K562 (cell line): ENCODE measurements around the gene GXYLT2. TPM values are rescaled to one million over a fixed set of nuclear protein-coding genes. Genes with fewer than 3 reads are reported as not detected.

Experiments
- ATAC-seq: fragments of 200-7000 bp; cut with Tn5 transposase; 3 replicates; pipeline ENCODE4 v1.9.1; 2020; ENCODE audit warnings: moderate library complexity
- BruUV-seq: library from RNA; stranded (reverse); fragments of 400-500 nt; replicated peaks from 2 replicates; lab custom pipeline; 2021; lab: Mats Ljungman, UMichigan
- CTCF ChIA-PET: fragments of 300-600 bp; formaldehyde crosslinking; extraction: SDS; loops from one replicate; lab custom pipeline; 2021; ENCODE audit warnings: low intra/inter-chr PET ratio; lab: Yijun Ruan, JAX
- POLR2A ChIA-PET: fragments of 300-600, 350-650 bp; sonication (Branson Sonifier 250); formaldehyde crosslinking; extraction: SDS; loops from one replicate; lab custom pipeline; 2021; ENCODE audit warnings: antibody characterized with exemption, inconsistent platforms; lab: Yijun Ruan, JAX
- DNase-seq, 4 experiments: peaks; one replicate each; pipeline versions ENCODE4 v3.0.0 to v3.0.0-alpha.2; 2011 to 2018; ENCODE audit warnings: low spot score in 3 of 4, mixed read lengths in 3 of 4; ENCODE audit errors: extremely low read depth in 1 of 4
- FAIRE-seq: peaks from 2 replicates; lab custom pipeline; 2011; peaks lifted over from hg19 to GRCh38; lab: Jason Lieb, UNC
- H2AFZ ChIP-seq: 2 replicates; pipeline ENCODE4 v1.6.0; 2011; ENCODE audit warnings: low read depth, low read length, control low read depth, inconsistent platforms
- H3K27ac ChIP-seq: fragments of 200-600 bp; 3 replicates; pipeline ENCODE4 v1.8.0; 2011; ENCODE audit warnings: low read depth, mild to moderate bottlenecking, control low read depth, inconsistent platforms, low read length, moderate library complexity, mixed read lengths; ENCODE audit errors: extremely low read depth
- H3K27me3 ChIP-seq, 2 experiments: fragments of 300-600 bp in 1 of 2; 2 replicates in 1 of 2; 3 replicates in 1 of 2; pipeline versions ENCODE4 v1.6.0 to v1.8.0; 2011; ENCODE audit warnings: inconsistent platforms in 2 of 2, low read length in 2 of 2, mild to moderate bottlenecking in 1 of 2, mixed read lengths in 1 of 2, moderate library complexity in 1 of 2; ENCODE audit not compliant: control insufficient read depth in 2 of 2, insufficient read depth in 2 of 2
- H3K36me3 ChIP-seq: fragments of 300-600 bp; 3 replicates; pipeline ENCODE4 v1.8.0; 2011; ENCODE audit warnings: mild to moderate bottlenecking, low read length, inconsistent platforms; ENCODE audit not compliant: control insufficient read depth, insufficient read depth
- H3K4me1 ChIP-seq, 2 experiments: fragments of 200-600 bp in 1 of 2; replicated peaks in 1 of 2; 2 replicates in 1 of 2; 3 replicates in 1 of 2; pipeline versions ENCODE4 v1.5.1 to v1.8.0; 2011; ENCODE audit warnings: inconsistent platforms in 2 of 2, low read length in 2 of 2, mild to moderate bottlenecking in 1 of 2, mixed read lengths in 1 of 2, moderate library complexity in 1 of 2; ENCODE audit not compliant: control insufficient read depth in 2 of 2, insufficient read depth in 2 of 2
- H3K4me2 ChIP-seq: 2 replicates; pipeline ENCODE4 v1.6.1; 2011; ENCODE audit warnings: low read length, control low read depth, inconsistent platforms, mixed read lengths; ENCODE audit not compliant: insufficient read depth
- H3K4me3 ChIP-seq: fragments of 200-600 bp; sonication (generic), shearing (Covaris generic); 2 replicates; pipeline ENCODE4 v1.5.1; 2016; ENCODE audit warnings: control low read depth, inconsistent platforms
- H3K79me2 ChIP-seq: fragments of 200-600 bp; 3 replicates; pipeline ENCODE4 v1.8.0; 2011; ENCODE audit warnings: low read length, inconsistent platforms; ENCODE audit not compliant: control insufficient read depth, insufficient read depth
- H3K9ac ChIP-seq, 2 experiments: 2 replicates each; pipeline versions ENCODE4 v1.6.0 to v1.6.1; 2011; ENCODE audit warnings: low read depth in 2 of 2, low read length in 2 of 2, control low read depth in 1 of 2, inconsistent platforms in 1 of 2, mild to moderate bottlenecking in 1 of 2, mixed read lengths in 1 of 2; ENCODE audit not compliant: insufficient read depth in 1 of 2
- H3K9me1 ChIP-seq: one replicate; pipeline ENCODE4 v1.6.0; 2011; ENCODE audit warnings: inconsistent platforms, mild to moderate bottlenecking, low read length, moderate library complexity; ENCODE audit not compliant: control insufficient read depth, insufficient read depth
- H3K9me3 ChIP-seq: replicated peaks from 2 replicates; pipeline ENCODE4 v1.5.1; 2011; ENCODE audit warnings: low read depth, low read length, inconsistent platforms; ENCODE audit not compliant: control insufficient read depth, insufficient read depth
- H4K20me1 ChIP-seq: replicated peaks from 2 replicates; pipeline ENCODE4 v1.6.1; 2011; ENCODE audit warnings: low read length, inconsistent platforms, mixed read lengths; ENCODE audit not compliant: control insufficient read depth, insufficient read depth
- ATF1 ChIP-seq, 2 experiments: fragments of 450-650 bp in 1 of 2; IDR thresholded peaks; 2 replicates each; pipeline ENCODE4 v1.6.1; 2016; ENCODE audit warnings: missing compliant biosample characterization in 1 of 2, missing genetic modification characterization in 1 of 2
- ESRRB ChIP-seq: fragments of 250-450 bp; sonication (Bioruptor Pico); IDR thresholded peaks from 2 replicates; pipeline ENCODE4 v1.5.0; 2020; ENCODE audit warnings: mild to moderate bottlenecking, moderate library complexity, borderline replicate concordance
- FIP1L1 ChIP-seq: fragments of 200-400 bp; formaldehyde crosslinking; IDR thresholded peaks from 2 replicates; pipeline ENCODE4 v1.6.1; 2018; ENCODE audit warnings: mild to moderate bottlenecking, low read depth, low read length; ENCODE audit not compliant: poor library complexity, severe bottlenecking
- GATAD2A ChIP-seq: fragments of 450-650 bp; IDR thresholded peaks from 2 replicates; pipeline ENCODE4 v1.6.1; 2017
- HDAC8 ChIP-seq: fragments of 450-650 bp; IDR thresholded peaks from 2 replicates; pipeline ENCODE4 v1.6.1; 2016; ENCODE audit warnings: mild to moderate bottlenecking, missing genetic modification characterization, moderate library complexity, missing compliant biosample characterization
- MYC ChIP-seq, 2 experiments: fragments of 250-450 bp in 1 of 2; sonication (Bioruptor Pico) in 1 of 2; IDR thresholded peaks; 2 replicates each; pipeline versions ENCODE4 v1.5.1 to v1.6.1; 2012 to 2021; ENCODE audit warnings: low read depth in 2 of 2, borderline replicate concordance in 1 of 2, improper control_type of control experiment in 1 of 2, low read length in 1 of 2, mild to moderate bottlenecking in 1 of 2, moderate library complexity in 1 of 2
- SIX5 ChIP-seq, 2 experiments: IDR thresholded peaks; 2 replicates each; pipeline ENCODE4 v1.6.1; 2011; ENCODE audit warnings: low read length in 2 of 2, borderline replicate concordance in 1 of 2, low read depth in 1 of 2, mild to moderate bottlenecking in 1 of 2, moderate library complexity in 1 of 2; ENCODE audit not compliant: insufficient read depth in 1 of 2
- TCFL5 ChIP-seq: fragments of 250-450 bp; sonication (Bioruptor Pico); conservative IDR thresholded peaks from 2 replicates; pipeline ENCODE4 v1.6.1; 2021; ENCODE audit warnings: mild to moderate bottlenecking, moderate library complexity, matching md5 sums
- TRIM28 ChIP-seq: fragments of 450-650 bp; IDR thresholded peaks from 2 replicates; pipeline ENCODE4 v1.6.1; 2017
- ZFX ChIP-seq: sonication (generic); formaldehyde crosslinking; IDR thresholded peaks from 2 replicates; pipeline ENCODE4 v1.8.0; 2022; ENCODE audit warnings: mild to moderate bottlenecking, missing genetic modification reagents, moderate library complexity
- ZNF707 ChIP-seq: fragments of 250-450 bp; sonication (Bioruptor Pico); conservative IDR thresholded peaks from 2 replicates; pipeline ENCODE4 v1.8.0; 2022; ENCODE audit warnings: inconsistent platforms, mild to moderate bottlenecking, moderate library complexity
- ZNF717 ChIP-seq: fragments of 250-450 bp; sonication (Bioruptor Pico); IDR thresholded peaks from 2 replicates; pipeline ENCODE4 v1.5.0; 2021
- WGBS: fragments of 100-300 bp; shearing (Covaris generic); methylation state at CpG from one replicate; pipeline ENCODE4 v1.1.6; 2016; ENCODE audit warnings: low coverage, mixed read lengths; ENCODE audit not compliant: insufficient coverage; ENCODE audit errors: missing lambda C conversion rate; 5-methylcytosine and 5-hydroxymethylcytosine counted together
- in situ Hi-C: fragments of 300-500 bp; cut with MboI; formaldehyde crosslinking; loops from 4 replicates; pipeline ENCODE4 v1.15.0; 2018; ENCODE audit warnings: inconsistent platforms, mixed read lengths
- intact Hi-C: fragments of 100-400 bp; cut with micrococcal nuclease; formaldehyde crosslinking; loops from 2 replicates; pipeline ENCODE4 v1.14.2; 2022
- polyA plus RNA-seq, 8 experiments: library from polyadenylated mRNA; depleted of rRNA in 4 of 8; stranded (reverse) in 5 of 8; unstranded in 3 of 8; fragments of >200 nt; fragmentation: Nextera tagmentation in 2 of 8; fragmentation: Illumina TruSeq in 1 of 8; extraction: Ambion mirVana in 2 of 8; extraction: Trizol in 1 of 8; gene quantifications; 2 replicates each; pipeline versions ENCODE4 v1.2.1 to v1.2.3, GENCODE V29; 2011 to 2014; ENCODE audit warnings: inconsistent platforms in 1 of 8, missing spikeins in 1 of 8
- total RNA-seq, 7 experiments: library from RNA; depleted of rRNA in 6 of 7; stranded (reverse); fragments of >200 nt in 6 of 7; fragmentation: Illumina TruSeq in 2 of 7; extraction: Trizol in 2 of 7; gene quantifications; 2 replicates each; pipeline versions ENCODE4 v1.2.1 to v1.2.3, GENCODE V29; 2011 to 2021; ENCODE audit warnings: low replicate concordance in 1 of 7
- TF ChIP-seq, protein P1 (sequence below): fragments of 250-450 bp; sonication (Bioruptor Pico); IDR thresholded peaks from 2 replicates; pipeline ENCODE4 v1.8.0; 2022; ENCODE audit warnings: moderate library complexity, mild to moderate bottlenecking, inconsistent platforms

GXYLT2 gene
- total and polyA plus RNA-seq, 9 of the 15 experiments (the other 6 are each of a cell fraction or from before 2014, with no cell fraction given) = 0.71 to 6.0 (median 3.3) TPM

DNA sequence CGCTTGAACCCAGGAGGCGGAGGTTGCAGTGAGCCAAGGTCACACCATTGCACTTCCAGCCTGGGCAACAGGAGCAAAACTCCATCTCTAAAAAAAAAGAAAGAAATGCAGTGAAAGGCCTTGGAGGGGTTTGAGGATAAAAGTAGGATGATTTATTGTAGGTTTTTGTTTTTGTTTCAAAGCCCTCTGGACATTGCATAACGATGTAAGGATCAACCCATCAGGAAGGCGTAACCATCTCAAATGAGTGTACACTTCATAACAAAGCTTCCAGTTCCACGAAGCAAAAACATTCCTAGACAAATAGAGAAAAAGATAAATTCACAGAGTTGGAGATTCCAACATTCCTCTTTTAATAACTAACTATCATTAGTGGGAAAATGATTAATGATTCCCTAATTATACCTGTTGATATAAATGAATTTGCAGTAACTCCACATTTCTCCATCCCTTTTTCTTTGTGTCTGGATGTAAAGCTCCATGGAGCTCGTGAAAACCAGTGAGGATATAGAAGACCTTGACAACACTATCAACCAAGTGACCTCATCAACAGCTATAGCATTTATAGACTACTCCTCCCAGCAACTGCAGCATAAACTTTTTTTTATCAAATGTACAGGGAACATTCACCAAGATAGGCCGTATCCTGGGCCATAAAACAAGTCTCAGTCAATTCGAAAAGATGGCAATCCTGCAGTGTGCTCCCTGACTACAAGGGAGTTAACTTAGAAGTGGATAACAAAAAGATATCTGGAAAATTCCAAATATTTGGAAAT is 60.1 kb downstream of the GXYLT2 start:
- no peaks in the 10 kb centered on the region for H3K79me2 ChIP-seq
- DNase-seq = no peak
- in situ Hi-C loops = no loop called here
- FAIRE-seq = no peak
- ATAC-seq = no peak
- no peak overlapping the region for H2AFZ ChIP-seq
- ChIA-PET POLR2A (no interaction called here), CTCF (no interaction called here)
- no peaks in the 10 kb centered on the region for H3K9me1 ChIP-seq
- BruUV-seq = no TSS peak
- H3K27me3 ChIP-seq = no peaks in the 10 kb centered on the region
- no peaks in the 10 kb centered on the region for H3K36me3 ChIP-seq
- H4K20me1 ChIP-seq = no peaks in the 10 kb centered on the region
- no peak overlapping the region for H3K4me2 ChIP-seq
- H3K9me3 ChIP-seq = no peaks in the 10 kb centered on the region
- WGBS = 44% methylated on average over 8 of the region's 8 CpGs
- intact Hi-C loops = no loop called here
- no peaks in the 10 kb centered on the region; a peak in 1 of 5 replicates for H3K4me1 ChIP-seq
- no peak overlapping the region for H3K27ac ChIP-seq
- no peak overlapping the region for H3K9ac ChIP-seq
- H3K4me3 ChIP-seq = no peak overlapping the region
- TF ChIP-seq ZFX (CRISPR knock-in tag) (no peak), TRIM28 (no peak), MYC (IDR thresholded peaks at IDR 0.05; ENCODE audit: low read depth, low read length) (no peak), MYC (CRISPR knock-in tag; IDR thresholded peaks at IDR 0.05; ENCODE audit: borderline replicate concordance, low read depth) (no peak), TCFL5 (CRISPR knock-in tag) (no peak), ZNF717 (CRISPR knock-in tag) (no peak), HDAC8 (tag) (no peak), ATF1 (CRISPR knock-in tag; IDR thresholded peaks at IDR 0.05) (no peak), ATF1 (tag; IDR thresholded peaks at IDR 0.05) (no peak), GATAD2A (no peak), ESRRB (no peak), ZNF707 (CRISPR knock-in tag) (no peak), FIP1L1 (no peak), SIX5 (IDR thresholded peaks at IDR 0.05; ENCODE audit: borderline replicate concordance in 1 of 2, insufficient read depth in 1 of 2, low read depth in 1 of 2, low read length in 2 of 2) (no peak)
- TF ChIP-seq, protein P1, sequence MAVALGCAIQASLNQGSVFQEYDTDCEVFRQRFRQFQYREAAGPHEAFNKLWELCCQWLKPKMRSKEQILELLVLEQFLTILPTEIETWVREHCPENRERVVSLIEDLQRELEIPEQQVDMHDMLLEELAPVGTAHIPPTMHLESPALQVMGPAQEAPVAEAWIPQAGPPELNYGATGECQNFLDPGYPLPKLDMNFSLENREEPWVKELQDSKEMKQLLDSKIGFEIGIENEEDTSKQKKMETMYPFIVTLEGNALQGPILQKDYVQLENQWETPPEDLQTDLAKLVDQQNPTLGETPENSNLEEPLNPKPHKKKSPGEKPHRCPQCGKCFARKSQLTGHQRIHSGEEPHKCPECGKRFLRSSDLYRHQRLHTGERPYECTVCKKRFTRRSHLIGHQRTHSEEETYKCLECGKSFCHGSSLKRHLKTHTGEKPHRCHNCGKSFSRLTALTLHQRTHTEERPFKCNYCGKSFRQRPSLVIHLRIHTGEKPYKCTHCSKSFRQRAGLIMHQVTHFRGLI (CRISPR knock-in tag) = no peak
